Heart left ventricle (tissue), 13 donors: Measurements from ENCODE around the gene PTPRD.

Source experiments
- POLR2A ChIP-seq, 2 donors: fragments of 450-650 bp; IDR thresholded peaks; one replicate each; pipeline ENCODE4 v1.6.1; 2017; ENCODE audit warnings: antibody characterized with exemption in 2 of 2, mild to moderate bottlenecking in 2 of 2, moderate library complexity in 2 of 2
- TF ChIP-seq, protein P1 (sequence below), 12 donors: fragments of 200-600 bp; sonication (generic) in 4 of 12; IDR thresholded peaks; one replicate each; pipeline versions ENCODE4 v1.5.0 to v1.8.0; 2018 to 2022; ENCODE audit warnings: antibody characterized with exemption in 12 of 12, mild to moderate bottlenecking in 5 of 12
- donor health status: ischemic (EF 13 %, LVEDD 7.1; RV severe dilation, severe dysfunction).
- donor health status: DM: no; HTN: yes; CAD: no.
- donor health status: DM: no; HTN: no; CAD: no.
- donor health status: ischemic (EF 25% LVEDD 6.9; RV normal size, moderate dysfunction).
- donor health status: ischemic (EF 25% LVEDD 5.7; RV mildly dilated, moderate dysfunction).
- donor health status: ischemic (EF 35%, LVEDD 5.7; RV mildly dilated, moderate dysfunction).
- donor health status: nonischemic (EF 11% LVEDD 7.7; RV severe dilation, severe dysfunction).
- donor health status: DM: yes; HTN: yes; CAD: no.
- donor health status: PGD.
- donor health status: ischemic (EF 29% LVEDD 5.4; RV normal size, mild dysfunction).
- donor health status: nonischemic (EF 23%, LVEDD 6.1; RV moderate dilation, normal function).

DNA sequence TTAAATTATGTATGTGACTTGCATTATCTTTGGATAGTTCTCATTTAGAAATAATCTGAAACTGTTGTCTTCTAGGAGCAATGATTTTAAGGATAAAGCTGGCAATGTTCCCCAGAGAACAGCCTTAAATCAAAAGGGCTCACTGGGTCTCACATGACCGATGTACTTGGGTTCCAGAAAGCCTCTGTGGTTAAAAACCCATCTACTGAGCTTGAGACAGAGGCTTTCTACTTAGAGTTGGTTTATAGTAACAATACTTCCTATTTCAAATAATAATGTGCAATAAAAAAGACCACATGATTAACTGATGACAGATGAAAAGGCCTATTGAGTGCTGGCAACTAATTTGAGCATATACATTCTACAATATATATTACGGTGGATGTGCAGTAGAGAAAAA, 1143.5 kb downstream of the PTPRD start:
- TF ChIP-seq, protein P1, sequence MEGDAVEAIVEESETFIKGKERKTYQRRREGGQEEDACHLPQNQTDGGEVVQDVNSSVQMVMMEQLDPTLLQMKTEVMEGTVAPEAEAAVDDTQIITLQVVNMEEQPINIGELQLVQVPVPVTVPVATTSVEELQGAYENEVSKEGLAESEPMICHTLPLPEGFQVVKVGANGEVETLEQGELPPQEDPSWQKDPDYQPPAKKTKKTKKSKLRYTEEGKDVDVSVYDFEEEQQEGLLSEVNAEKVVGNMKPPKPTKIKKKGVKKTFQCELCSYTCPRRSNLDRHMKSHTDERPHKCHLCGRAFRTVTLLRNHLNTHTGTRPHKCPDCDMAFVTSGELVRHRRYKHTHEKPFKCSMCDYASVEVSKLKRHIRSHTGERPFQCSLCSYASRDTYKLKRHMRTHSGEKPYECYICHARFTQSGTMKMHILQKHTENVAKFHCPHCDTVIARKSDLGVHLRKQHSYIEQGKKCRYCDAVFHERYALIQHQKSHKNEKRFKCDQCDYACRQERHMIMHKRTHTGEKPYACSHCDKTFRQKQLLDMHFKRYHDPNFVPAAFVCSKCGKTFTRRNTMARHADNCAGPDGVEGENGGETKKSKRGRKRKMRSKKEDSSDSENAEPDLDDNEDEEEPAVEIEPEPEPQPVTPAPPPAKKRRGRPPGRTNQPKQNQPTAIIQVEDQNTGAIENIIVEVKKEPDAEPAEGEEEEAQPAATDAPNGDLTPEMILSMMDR (IDR thresholded peaks at IDR 0.05) = no peak
- no peak for TF ChIP-seq POLR2A (IDR thresholded peaks at IDR 0.05)
